Body of pancreas (tissue), 4 donors: Measurements from ENCODE around the gene DIS3L2. TPM values are rescaled to one million over a fixed set of nuclear protein-coding genes. Genes with fewer than 3 reads are reported as not detected.
A peak's percentile ranks its signal among the peaks of the same experiment; 100 is the strongest.

Source experiments
- ATAC-seq: fragments of 150-250 bp; one replicate; pipeline ENCODE4 v1.9.1; 2016
- DNase-seq, 4 donors: peaks; one replicate each; pipeline ENCODE4 v3.0.0-alpha.2; 2019
- H3K27ac ChIP-seq, 4 donors: fragments of 200-600 bp; sonication (generic); 1 replicate in 3 of 4; 2 replicates in 1 of 4; pipeline versions ENCODE4 v1.5.1 to v1.6.1; 2016 to 2019; ENCODE audit warnings: mild to moderate bottlenecking in 1 of 4, mixed read lengths in 1 of 4, moderate library complexity in 1 of 4
- H3K27me3 ChIP-seq, 2 donors: fragments of 200-600 bp; sonication (generic); one replicate each; pipeline ENCODE4 v1.6.0; 2016; ENCODE audit warnings: mild to moderate bottlenecking in 1 of 2
- H3K36me3 ChIP-seq, 2 donors: fragments of 200-600 bp; sonication (generic); replicated peaks in 1 of 2; 2 replicates each; pipeline ENCODE4 v1.5.1; 2016; ENCODE audit warnings: low read depth in 2 of 2; ENCODE audit not compliant: insufficient read depth in 1 of 2
- H3K4me1 ChIP-seq: fragments of 200-600 bp; sonication (generic); one replicate; pipeline ENCODE4 v1.6.0; 2016
- H3K4me3 ChIP-seq, 2 donors: fragments of 200-600 bp; sonication (generic); 1 replicate in 1 of 2; 2 replicates in 1 of 2; pipeline ENCODE4 v1.5.1; 2016 to 2019
- H3K9me3 ChIP-seq, 3 donors: fragments of 200-600 bp; sonication (generic); 1 replicate in 2 of 3; 2 replicates in 1 of 3; pipeline ENCODE4 v1.5.1; 2016
- CTCF ChIP-seq, 7 experiments: fragments of 450-650 bp in 4 of 7; fragments of 200-600 bp in 3 of 7; sonication (generic) in 3 of 7; IDR thresholded peaks; one replicate each; pipeline ENCODE4 v1.5.1; 2016 to 2019; ENCODE audit warnings: antibody characterized with exemption in 7 of 7
- POLR2A ChIP-seq, 3 donors: fragments of 450-650 bp; IDR thresholded peaks; one replicate each; pipeline ENCODE4 v1.6.1; 2016; ENCODE audit warnings: antibody characterized with exemption in 3 of 3, mild to moderate bottlenecking in 2 of 3
- WGBS, 2 donors: methylation state at CpG; one replicate each; pipeline ENCODE4 v1.1.5; 2017; 5-methylcytosine and 5-hydroxymethylcytosine counted together
- intact Hi-C: fragments of 100-400 bp; cut with DNase I; formaldehyde crosslinking; loops from one replicate; pipeline ENCODE4 v1.15.1; 2023
- total RNA-seq, 2 donors: library from RNA; depleted of rRNA; stranded (reverse); fragments of >200 nt; gene quantifications; one replicate each; pipeline ENCODE4 v1.1.0, GENCODE V29; 2016

Gene DIS3L2
- total RNA-seq, 2 donors from 2014 or later, result 27.8 to 113 TPM

- TF ChIP-seq CTCF (IDR thresholded peaks at IDR 0.05), result no peak
- TF ChIP-seq POLR2A (IDR thresholded peaks at IDR 0.05), result no peak
- Histone ChIP-seq H3K36me3 (no peaks in the 10 kb centered on the region), H3K9me3 (no peaks in the 10 kb centered on the region), H3K27ac (peak overlapping the region in 3 of 4 donors; percentile 37 to 52 (median 43)), H3K27me3 (no peaks in the 10 kb centered on the region), H3K4me1 (peaks cover 28% of the 10 kb centered on the region), H3K4me3 (no peak overlapping the region)
- intact Hi-C loops, result no loop called here
- DNase-seq, result peak in 1 of 4 donors; percentile 12
- ATAC-seq, result peak; percentile 89
These were observed 274.7 kb downstream of the DIS3L2 start for GRCh38 chr2:232236200-232236599.

GRCh38 chr2:232237464-232237863 lies 276.0 kb downstream of the DIS3L2 start:
- ATAC-seq, result no peak
- Histone ChIP-seq H3K4me3 (no peak overlapping the region), H3K4me1 (peaks cover 28% of the 10 kb centered on the region), H3K27ac (no peak overlapping the region), H3K9me3 (no peaks in the 10 kb centered on the region), H3K27me3 (no peaks in the 10 kb centered on the region), H3K36me3 (no peaks in the 10 kb centered on the region)
- no peak for TF ChIP-seq CTCF (IDR thresholded peaks at IDR 0.05)
- TF ChIP-seq POLR2A (IDR thresholded peaks at IDR 0.05), result no peak
- DNase-seq, result no peak
- WGBS, 2 donors, result 81 to 92% methylated on average over 5 of the region's 5 CpGs
- intact Hi-C loops, result no loop called here

GRCh38 chr2:232238108-232238507 lies 276.6 kb downstream of the DIS3L2 start:
- Histone ChIP-seq H3K27me3 (no peaks in the 10 kb centered on the region), H3K4me1 (peaks cover 28% of the 10 kb centered on the region), H3K9me3 (no peaks in the 10 kb centered on the region), H3K27ac (no peak overlapping the region), H3K4me3 (no peak overlapping the region), H3K36me3 (no peaks in the 10 kb centered on the region)
- 79 to 80% methylated on average over 2 of the region's 2 CpGs for WGBS, 2 donors
- intact Hi-C loops, result no loop called here
- no peak for DNase-seq
- no peak for TF ChIP-seq POLR2A (IDR thresholded peaks at IDR 0.05)
- TF ChIP-seq CTCF (IDR thresholded peaks at IDR 0.05), result no peak
- ATAC-seq, result no peak

GRCh38 chr2:232238596-232238995 lies 277.1 kb downstream of the DIS3L2 start:
- TF ChIP-seq CTCF (IDR thresholded peaks at IDR 0.05), result no peak
- TF ChIP-seq POLR2A (IDR thresholded peaks at IDR 0.05), result no peak
- ATAC-seq, result no peak
- no peak overlapping the region for H3K4me3 ChIP-seq
- H3K27ac ChIP-seq, result no peak overlapping the region
- H3K36me3 ChIP-seq, result no peaks in the 10 kb centered on the region
- H3K27me3 ChIP-seq, result no peaks in the 10 kb centered on the region
- peaks cover 28% of the 10 kb centered on the region for H3K4me1 ChIP-seq
- no peak for DNase-seq
- intact Hi-C loops, result no loop called here
- 88 to 89% methylated on average over 6 of the region's 6 CpGs for WGBS, 2 donors
- no peaks in the 10 kb centered on the region for H3K9me3 ChIP-seq

- TF ChIP-seq POLR2A (IDR thresholded peaks at IDR 0.05), result no peak
- no peak for TF ChIP-seq CTCF (IDR thresholded peaks at IDR 0.05)
- no peak for DNase-seq
- no peak for ATAC-seq
- no peak overlapping the region for H3K27ac ChIP-seq
- 93 to 95% methylated on average over 6 of the region's 6 CpGs for WGBS, 2 donors
- no peaks in the 10 kb centered on the region for H3K9me3 ChIP-seq
- H3K4me3 ChIP-seq, result no peak overlapping the region
- no peaks in the 10 kb centered on the region for H3K36me3 ChIP-seq
- H3K4me1 ChIP-seq, result peaks cover 20% of the 10 kb centered on the region
- intact Hi-C loops, result no loop called here
- H3K27me3 ChIP-seq, result no peaks in the 10 kb centered on the region
These were observed 278.6 kb downstream of the DIS3L2 start for GRCh38 chr2:232239951-232240681.
